GM10248 (cell line): Measurements from ENCODE around the gene IPCEF1.

Source experiments
- CTCF ChIA-PET: fragments of 300-600 bp; sonication (Branson Sonifier 250); formaldehyde crosslinking; extraction: SDS; loops from one replicate; lab custom pipeline; 2021; ENCODE audit warnings: antibody characterized with exemption; lab: Yijun Ruan, JAX
- POLR2A ChIA-PET: fragments of 350-650 bp; sonication (Branson Sonifier 250); formaldehyde crosslinking; extraction: SDS; loops from one replicate; lab custom pipeline; 2020; ENCODE audit warnings: antibody characterized with exemption; lab: Yijun Ruan, JAX
- DNase-seq: peaks from one replicate; pipeline ENCODE4 v3.0.0; 2012; ENCODE audit errors: extremely low spot score
- TF ChIP-seq, protein P1 (sequence below): IDR thresholded peaks from 2 replicates; pipeline ENCODE4 v1.5.1; 2012; ENCODE audit warnings: mild to moderate bottlenecking, low read depth; ENCODE audit errors: extremely low read depth, missing control alignments, control extremely low read depth

Gene IPCEF1, protein sequence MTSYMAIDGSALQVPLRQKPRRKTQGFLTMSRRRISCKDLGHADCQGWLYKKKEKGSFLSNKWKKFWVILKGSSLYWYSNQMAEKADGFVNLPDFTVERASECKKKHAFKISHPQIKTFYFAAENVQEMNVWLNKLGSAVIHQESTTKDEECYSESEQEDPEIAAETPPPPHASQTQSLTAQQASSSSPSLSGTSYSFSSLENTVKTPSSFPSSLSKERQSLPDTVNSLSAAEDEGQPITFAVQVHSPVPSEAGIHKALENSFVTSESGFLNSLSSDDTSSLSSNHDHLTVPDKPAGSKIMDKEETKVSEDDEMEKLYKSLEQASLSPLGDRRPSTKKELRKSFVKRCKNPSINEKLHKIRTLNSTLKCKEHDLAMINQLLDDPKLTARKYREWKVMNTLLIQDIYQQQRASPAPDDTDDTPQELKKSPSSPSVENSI

DNA sequence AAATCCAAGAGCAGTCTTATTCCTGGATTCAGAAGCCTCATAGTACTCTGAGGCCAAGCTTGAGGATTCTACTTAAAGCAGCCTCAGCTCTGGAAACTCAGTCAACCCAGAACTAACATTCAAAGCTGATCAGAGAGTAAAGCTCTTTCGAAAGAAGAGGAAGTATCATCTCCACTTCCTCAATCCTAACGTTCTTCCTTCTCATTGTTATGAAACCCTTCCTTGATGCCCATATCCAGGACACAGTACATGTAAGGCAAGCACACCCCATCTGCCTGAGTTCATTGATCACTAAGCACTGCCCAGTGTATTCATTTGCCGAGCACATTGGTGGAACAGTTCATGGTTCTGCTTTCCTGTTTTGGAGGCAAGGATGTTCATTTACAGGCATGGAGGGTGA, at the start of gene IPCEF1:
Gene IPCEF1, minus strand, starts transcription at position 114 of the 400 bp plus-strand sequence. CDS start 90,856 bp downstream, outside the sequence.
- CTCF ChIA-PET: interaction anchor here (0.8 kb wide), 1 partner anchor 15 kb away, joined by 3 read pairs; no protein-coding TSS in a partner anchor
- DNase-seq: no peak
- TF ChIP-seq, protein P1, sequence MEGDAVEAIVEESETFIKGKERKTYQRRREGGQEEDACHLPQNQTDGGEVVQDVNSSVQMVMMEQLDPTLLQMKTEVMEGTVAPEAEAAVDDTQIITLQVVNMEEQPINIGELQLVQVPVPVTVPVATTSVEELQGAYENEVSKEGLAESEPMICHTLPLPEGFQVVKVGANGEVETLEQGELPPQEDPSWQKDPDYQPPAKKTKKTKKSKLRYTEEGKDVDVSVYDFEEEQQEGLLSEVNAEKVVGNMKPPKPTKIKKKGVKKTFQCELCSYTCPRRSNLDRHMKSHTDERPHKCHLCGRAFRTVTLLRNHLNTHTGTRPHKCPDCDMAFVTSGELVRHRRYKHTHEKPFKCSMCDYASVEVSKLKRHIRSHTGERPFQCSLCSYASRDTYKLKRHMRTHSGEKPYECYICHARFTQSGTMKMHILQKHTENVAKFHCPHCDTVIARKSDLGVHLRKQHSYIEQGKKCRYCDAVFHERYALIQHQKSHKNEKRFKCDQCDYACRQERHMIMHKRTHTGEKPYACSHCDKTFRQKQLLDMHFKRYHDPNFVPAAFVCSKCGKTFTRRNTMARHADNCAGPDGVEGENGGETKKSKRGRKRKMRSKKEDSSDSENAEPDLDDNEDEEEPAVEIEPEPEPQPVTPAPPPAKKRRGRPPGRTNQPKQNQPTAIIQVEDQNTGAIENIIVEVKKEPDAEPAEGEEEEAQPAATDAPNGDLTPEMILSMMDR: no peak
- POLR2A ChIA-PET: no interaction called here

DNA sequence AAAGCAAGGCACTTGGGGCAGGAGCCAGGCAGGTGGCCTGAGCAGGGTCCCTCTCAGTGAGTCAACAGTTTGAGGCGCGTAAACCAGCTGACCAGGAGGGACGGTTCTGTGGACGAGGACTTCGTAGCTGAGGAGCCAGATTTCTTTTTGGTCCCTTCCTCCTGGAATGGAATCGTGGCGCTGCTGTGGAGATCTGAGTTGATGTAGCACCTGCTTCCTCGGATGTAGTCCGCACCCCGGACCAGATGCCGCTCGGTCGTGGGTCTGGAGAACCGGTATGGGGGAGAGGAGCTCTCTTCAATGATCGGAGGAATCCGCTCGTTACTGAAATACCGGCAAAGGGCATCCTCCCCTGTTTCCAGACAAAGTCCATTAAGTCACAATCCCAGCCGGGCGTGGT, 49.7 kb upstream of the IPCEF1 start:
- ChIA-PET CTCF (no interaction called here), POLR2A (no interaction called here)
- TF ChIP-seq, protein P1: no peak
- no peak for DNase-seq

DNA sequence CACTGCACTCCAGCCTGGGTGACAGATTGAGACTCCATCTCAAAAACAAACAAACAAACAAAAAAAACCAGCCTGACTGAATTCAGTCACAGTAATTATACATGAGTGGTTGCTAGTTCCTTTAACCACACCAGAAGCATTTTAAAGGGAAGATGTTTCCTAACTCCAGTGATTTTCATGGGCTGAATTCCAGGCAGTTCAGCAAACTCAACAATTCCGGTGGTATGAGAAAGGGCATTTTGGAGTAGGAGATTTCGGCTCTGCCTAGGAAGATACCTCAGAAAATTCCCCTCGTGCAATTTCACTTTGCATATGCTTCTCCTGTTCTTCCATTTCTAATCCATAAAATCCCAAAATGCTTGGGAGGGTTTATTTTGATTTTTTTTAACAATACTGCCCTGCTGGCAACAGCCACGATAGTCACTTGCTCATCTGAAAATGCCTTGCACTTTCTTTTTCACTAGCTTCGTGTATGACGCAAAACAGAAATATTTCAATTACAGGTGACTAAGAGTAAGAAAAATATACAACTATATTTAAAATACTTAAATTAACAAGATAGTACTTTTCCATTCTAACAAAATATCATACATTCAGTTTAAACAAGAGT, 48.3 kb upstream of the IPCEF1 start:
- POLR2A ChIA-PET: no interaction called here
- CTCF ChIA-PET: no interaction called here
- no peak for DNase-seq
- TF ChIP-seq, protein P1: no peak

DNA sequence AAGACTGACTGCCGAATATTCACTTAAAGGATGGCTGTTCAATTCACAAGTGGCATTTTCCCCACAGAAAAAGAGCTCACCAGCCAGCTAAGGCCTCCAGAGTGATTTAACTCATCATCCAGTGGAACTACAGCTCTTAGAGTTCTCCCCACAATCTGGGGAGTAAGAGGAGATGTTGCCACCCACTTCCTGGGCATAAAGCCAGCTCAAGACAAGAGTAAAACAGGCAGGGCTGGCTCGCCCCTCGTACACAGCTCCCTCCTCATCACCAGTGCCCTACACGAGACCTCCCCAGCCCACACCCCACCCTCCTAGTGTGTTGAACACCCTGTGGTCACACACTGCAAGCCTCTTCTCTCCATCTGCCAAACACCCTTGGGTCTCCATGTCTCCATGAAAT, 47.2 kb upstream of the IPCEF1 start:
- no peak for DNase-seq
- ChIA-PET CTCF (no interaction called here), POLR2A (no interaction called here)
- TF ChIP-seq, protein P1: no peak

DNA sequence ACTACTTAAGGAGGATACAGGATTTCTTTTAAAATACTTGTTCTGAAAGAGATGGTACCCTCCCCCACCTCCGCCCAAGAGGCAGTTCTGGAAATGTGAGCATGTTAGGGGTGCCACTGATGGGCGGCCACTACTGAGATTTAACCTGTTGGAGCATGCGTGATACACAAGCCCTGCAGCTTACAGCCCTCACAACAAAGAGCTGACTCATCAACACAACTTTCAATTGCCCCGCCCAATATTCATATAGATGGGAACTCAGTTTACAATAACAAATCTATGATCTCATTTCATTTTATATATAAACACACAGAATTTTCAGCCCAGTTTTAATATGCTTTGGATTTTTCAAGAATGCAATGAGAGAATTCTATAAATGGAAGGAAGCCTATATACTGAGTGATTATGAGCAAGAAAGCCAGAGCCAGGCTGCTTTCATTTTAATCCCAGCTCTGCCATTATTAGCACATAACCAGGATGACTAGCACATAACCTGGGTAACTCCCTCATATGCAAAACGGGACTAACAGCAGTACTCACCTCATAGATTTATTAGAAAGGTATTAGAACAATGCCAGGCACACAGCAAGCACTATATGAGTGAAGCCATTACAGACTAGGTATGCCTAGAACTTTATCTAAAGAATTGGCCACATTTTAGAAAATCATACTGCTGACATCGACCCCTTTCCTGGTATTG, 45.6 kb upstream of the IPCEF1 start:
- POLR2A ChIA-PET: no interaction called here
- CTCF ChIA-PET: no interaction called here

DNA sequence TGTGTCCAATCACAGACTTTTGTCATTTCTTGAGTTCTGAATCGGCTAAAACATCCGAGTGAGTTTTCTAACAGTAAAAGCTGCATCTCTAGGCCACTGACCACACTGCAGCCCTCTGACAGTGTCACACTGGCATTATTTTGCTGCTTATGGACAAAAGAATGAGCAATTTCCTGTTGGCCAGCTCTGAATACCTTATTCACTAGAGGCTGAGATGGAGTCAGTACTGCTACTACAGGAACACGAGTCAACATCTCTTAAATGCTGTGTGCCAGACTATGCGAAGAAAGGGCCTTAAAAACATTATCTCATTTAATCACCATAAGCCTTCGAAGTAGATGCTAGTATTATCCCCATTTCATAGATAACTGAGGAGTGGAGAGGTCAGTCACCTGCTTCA, 42.5 kb upstream of the IPCEF1 start:
- TF ChIP-seq, protein P1: no peak
- CTCF ChIA-PET: no interaction called here
- POLR2A ChIA-PET: no interaction called here
- DNase-seq: no peak

More for the DNA sequence above, 45.6 kb upstream of the IPCEF1 start:
- TF ChIP-seq, protein P1: no peak
- DNase-seq: no peak
